Fibroblast of lung (primary cell): ENCODE data around the gene PDE3B. TPM values are rescaled to one million over a fixed set of nuclear protein-coding genes. Genes with fewer than 3 reads are reported as not detected.

Source experiments
- DNase-seq, 2 donors: peaks; one replicate each; pipeline versions ENCODE4 v3.0.0 to v3.0.0-alpha.2; 2010; ENCODE audit warnings: low read depth in 2 of 2
- H2AFZ ChIP-seq: 2 replicates; pipeline ENCODE4 v1.5.1; 2012; ENCODE audit warnings: low read length, control low read depth, inconsistent platforms
- H3K27ac ChIP-seq: 2 replicates; pipeline ENCODE4 v1.5.1; 2011; ENCODE audit warnings: low read length, control low read depth; ENCODE audit not compliant: insufficient read depth
- H3K27me3 ChIP-seq: 2 replicates; pipeline ENCODE4 v1.5.1; 2011; ENCODE audit warnings: mild to moderate bottlenecking, low read length; ENCODE audit not compliant: control insufficient read depth, insufficient read depth
- H3K36me3 ChIP-seq: 2 replicates; pipeline ENCODE4 v1.5.1; 2011; ENCODE audit warnings: low read length; ENCODE audit not compliant: control insufficient read depth, insufficient read depth
- H3K4me1 ChIP-seq: 2 replicates; pipeline ENCODE4 v1.5.1; 2011; ENCODE audit warnings: low read length; ENCODE audit not compliant: control insufficient read depth, insufficient read depth; ENCODE audit errors: extremely low read depth
- H3K4me2 ChIP-seq: 2 replicates; pipeline ENCODE4 v1.5.1; 2011; ENCODE audit warnings: low read length, control low read depth; ENCODE audit not compliant: insufficient read depth; ENCODE audit errors: extremely low read depth
- H3K4me3 ChIP-seq, 4 experiments: fragments of 200-600 bp in 1 of 4; sonication (generic) in 1 of 4; replicated peaks in 1 of 4; 2 replicates each; pipeline ENCODE4 v1.5.1; 2011 to 2016; ENCODE audit warnings: low read length in 4 of 4, low read depth in 3 of 4, mild to moderate bottlenecking in 3 of 4, control low read depth in 2 of 4, inconsistent platforms in 1 of 4, mixed read lengths in 1 of 4; ENCODE audit not compliant: insufficient read depth in 1 of 4; ENCODE audit errors: control extremely low read depth in 1 of 4
- H3K79me2 ChIP-seq: 2 replicates; pipeline ENCODE4 v1.5.1; 2012; ENCODE audit warnings: mild to moderate bottlenecking, low read length, inconsistent platforms; ENCODE audit not compliant: control insufficient read depth, insufficient read depth
- H3K9ac ChIP-seq: 2 replicates; pipeline ENCODE4 v1.5.1; 2011; ENCODE audit warnings: mild to moderate bottlenecking, low read length, control low read depth; ENCODE audit not compliant: insufficient read depth
- H3K9me3 ChIP-seq: 2 replicates; pipeline ENCODE4 v1.5.1; 2012; ENCODE audit warnings: low read depth, low read length; ENCODE audit not compliant: control insufficient read depth, insufficient read depth
- H4K20me1 ChIP-seq: 2 replicates; pipeline ENCODE4 v1.5.1; 2011; ENCODE audit warnings: low read length; ENCODE audit not compliant: control insufficient read depth, insufficient read depth; ENCODE audit errors: extremely low read depth
- CTCF ChIP-seq, 2 donors: IDR thresholded peaks in 1 of 2; conservative IDR thresholded peaks in 1 of 2; 1 replicate in 1 of 2; 2 replicates in 1 of 2; pipeline ENCODE4 v1.5.1; 2011 to 2012; ENCODE audit warnings: low read length in 2 of 2, control low read depth in 1 of 2, inconsistent platforms in 1 of 2, low read depth in 1 of 2, mild to moderate bottlenecking in 1 of 2
- EZH2 ChIP-seq: IDR thresholded peaks from 2 replicates; pipeline ENCODE4 v1.5.1; 2012; ENCODE audit warnings: low read length, control low read depth, mild to moderate bottlenecking; ENCODE audit errors: missing control alignments
- polyA plus RNA-seq, 2 donors: library from polyadenylated mRNA; depleted of rRNA in 1 of 2; stranded (reverse) in 1 of 2; unstranded in 1 of 2; fragments of >200 nt; gene quantifications; 2 replicates each; pipeline ENCODE4 v1.2.1, GENCODE V29; 2011 to 2012; ENCODE audit warnings: missing spikeins in 1 of 2
- total RNA-seq: library from RNA; depleted of rRNA; stranded (reverse); fragments of >200 nt; gene quantifications from 2 replicates; pipeline ENCODE4 v1.2.1, GENCODE V29; 2014

The PDE3B gene
- total and polyA plus RNA-seq, 2 donors (not counting 1 experiment from before 2014, with no cell fraction given) = 0.43 to 11.2 TPM

GRCh38 chr11:14645015-14645912, 1.7 kb downstream of the PDE3B start:
- H3K4me2 ChIP-seq = peak overlapping the region; percentile 89
- TF ChIP-seq CTCF (conservative IDR thresholded peaks at IDR 0.05 in 1 of 2, IDR thresholded peaks at IDR 0.05 in 1 of 2; ENCODE audit: low read depth in 1 of 2, low read length in 2 of 2) (no peak), EZH2 (no peak)
- H3K36me3 ChIP-seq = no peaks in the 10 kb centered on the region
- peak overlapping the region; percentile 67 to 88 (median 82) for H3K4me3 ChIP-seq
- DNase-seq = peak; percentile 37 to 52
- H3K9me3 ChIP-seq = no peaks in the 10 kb centered on the region
- H2AFZ ChIP-seq = peak overlapping the region; percentile 81
- H3K4me1 ChIP-seq = no peaks in the 10 kb centered on the region
- no peaks in the 10 kb centered on the region for H3K79me2 ChIP-seq
- no peaks in the 10 kb centered on the region for H3K27me3 ChIP-seq
- H3K9ac ChIP-seq = no peak overlapping the region
- H4K20me1 ChIP-seq = no peaks in the 10 kb centered on the region
- H3K27ac ChIP-seq = no peak overlapping the region

- no peaks in the 10 kb centered on the region for H3K9me3 ChIP-seq
- H3K4me3 ChIP-seq = peak overlapping the region; percentile 31 to 88 (median 76)
- H3K4me2 ChIP-seq = peak overlapping the region; percentile 85
- no peaks in the 10 kb centered on the region for H3K36me3 ChIP-seq
- TF ChIP-seq EZH2 (no peak), CTCF (conservative IDR thresholded peaks at IDR 0.05 in 1 of 2, IDR thresholded peaks at IDR 0.05 in 1 of 2; ENCODE audit: low read depth in 1 of 2, low read length in 2 of 2) (no peak)
- no peak overlapping the region for H3K9ac ChIP-seq
- H4K20me1 ChIP-seq = no peaks in the 10 kb centered on the region
- peak in 1 of 2 donors; percentile 37 for DNase-seq
- no peaks in the 10 kb centered on the region for H3K79me2 ChIP-seq
- H3K27me3 ChIP-seq = no peaks in the 10 kb centered on the region
- peak overlapping the region; percentile 57 for H2AFZ ChIP-seq
- no peak overlapping the region for H3K27ac ChIP-seq
- no peaks in the 10 kb centered on the region for H3K4me1 ChIP-seq
Observed at GRCh38 chr11:14645985-14646900, 2.6 kb downstream of the PDE3B start.

GRCh38 chr11:14650064-14650463, 6.5 kb downstream of the PDE3B start:
- Histone ChIP-seq H3K36me3 (no peaks in the 10 kb centered on the region), H3K4me1 (no peaks in the 10 kb centered on the region), H3K79me2 (no peaks in the 10 kb centered on the region), H3K27me3 (no peaks in the 10 kb centered on the region), H3K9ac (no peak overlapping the region), H3K4me2 (no peak overlapping the region), H3K27ac (no peak overlapping the region), H3K9me3 (no peaks in the 10 kb centered on the region), H4K20me1 (no peaks in the 10 kb centered on the region), H3K4me3 (no peak overlapping the region), H2AFZ (no peak overlapping the region)
- no peak for TF ChIP-seq EZH2
- TF ChIP-seq CTCF (conservative IDR thresholded peaks at IDR 0.05 in 1 of 2, IDR thresholded peaks at IDR 0.05 in 1 of 2; ENCODE audit: low read depth in 1 of 2, low read length in 2 of 2) = no peak
- DNase-seq = no peak
